GM15510 (cell line): ENCODE results near the gene SETD1A.

ENCODE experiments used
- POLR2A ChIP-seq: IDR thresholded peaks from 3 replicates; pipeline ENCODE4 v1.6.1; 2011; ENCODE audit warnings: borderline replicate concordance; ENCODE audit not compliant: insufficient read length; ENCODE audit errors: extremely low read depth

Gene SETD1A

GRCh38 chr16:30980023-30980371, 22.4 kb downstream of the SETD1A start:
- TF ChIP-seq POLR2A = no peak

GRCh38 chr16:30980434-30980833, 22.9 kb downstream of the SETD1A start:
- TF ChIP-seq POLR2A = no peak

- TF ChIP-seq POLR2A = no peak
Observed at GRCh38 chr16:30980959-30981358, 23.4 kb downstream of the SETD1A start.

- no peak for TF ChIP-seq POLR2A
Observed at GRCh38 chr16:30982548-30983288, 25.2 kb downstream of the SETD1A start.

DNA sequence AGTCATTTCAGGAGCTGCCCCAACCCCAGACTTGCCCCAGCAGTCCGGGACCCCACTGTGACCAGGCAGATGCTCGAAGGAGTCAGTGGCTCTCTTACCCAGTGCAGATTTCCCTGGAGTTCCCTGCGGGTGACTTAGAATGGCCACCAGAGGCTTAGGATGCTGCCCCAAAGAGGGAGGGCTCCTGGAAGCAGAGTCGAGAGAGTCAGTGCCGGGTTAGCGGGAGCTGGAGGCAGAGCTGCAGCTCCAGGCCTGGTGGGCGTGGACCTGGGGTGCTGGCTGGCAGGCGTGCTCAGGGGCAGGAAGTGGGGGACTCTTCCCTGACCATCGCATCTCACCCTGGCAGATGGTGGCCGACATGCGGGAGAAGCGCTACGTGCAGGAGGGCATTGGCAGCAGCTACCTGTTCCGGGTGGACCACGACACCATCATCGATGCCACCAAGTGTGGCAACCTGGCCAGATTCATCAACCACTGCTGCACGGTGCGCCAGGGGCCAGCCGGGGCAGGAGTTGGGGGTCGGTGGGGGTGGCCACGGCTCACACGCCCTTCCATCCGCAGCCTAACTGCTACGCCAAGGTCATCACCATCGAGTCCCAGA, 25.8 kb downstream of the SETD1A start:
- no peak for TF ChIP-seq POLR2A

DNA sequence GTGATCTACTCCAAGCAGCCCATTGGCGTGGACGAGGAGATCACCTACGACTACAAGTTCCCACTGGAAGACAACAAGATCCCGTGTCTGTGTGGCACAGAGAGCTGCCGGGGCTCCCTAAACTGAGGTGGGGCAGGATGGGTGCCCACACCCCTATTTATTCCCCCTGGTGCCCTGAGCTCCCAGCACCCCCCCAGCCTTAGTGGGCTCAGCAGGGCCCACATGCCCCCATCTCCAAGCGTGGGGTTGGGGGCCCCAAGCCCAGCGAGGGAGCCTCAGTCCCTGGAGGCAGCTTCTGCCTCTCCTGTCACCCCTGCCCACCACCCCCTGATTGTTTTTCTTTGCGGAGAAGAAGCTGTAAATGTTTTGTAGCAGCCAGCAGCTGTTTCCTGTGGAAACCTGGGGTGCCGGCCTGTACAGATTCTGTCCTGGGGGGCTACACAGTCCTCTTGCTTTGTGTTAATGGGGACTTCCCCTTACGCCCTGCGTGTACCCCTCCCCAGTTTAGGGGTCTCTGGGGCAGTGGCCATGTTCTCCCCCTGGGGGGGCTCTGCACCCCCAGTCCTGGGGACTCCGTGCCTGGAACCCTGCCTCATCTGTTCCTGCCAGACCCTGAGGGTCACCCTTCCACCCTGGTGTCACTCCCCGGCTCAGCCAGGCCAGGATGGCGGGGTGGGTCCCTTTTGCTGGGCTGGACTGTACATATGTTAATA, 26.5 kb downstream of the SETD1A start:
- TF ChIP-seq POLR2A = no peak

DNA sequence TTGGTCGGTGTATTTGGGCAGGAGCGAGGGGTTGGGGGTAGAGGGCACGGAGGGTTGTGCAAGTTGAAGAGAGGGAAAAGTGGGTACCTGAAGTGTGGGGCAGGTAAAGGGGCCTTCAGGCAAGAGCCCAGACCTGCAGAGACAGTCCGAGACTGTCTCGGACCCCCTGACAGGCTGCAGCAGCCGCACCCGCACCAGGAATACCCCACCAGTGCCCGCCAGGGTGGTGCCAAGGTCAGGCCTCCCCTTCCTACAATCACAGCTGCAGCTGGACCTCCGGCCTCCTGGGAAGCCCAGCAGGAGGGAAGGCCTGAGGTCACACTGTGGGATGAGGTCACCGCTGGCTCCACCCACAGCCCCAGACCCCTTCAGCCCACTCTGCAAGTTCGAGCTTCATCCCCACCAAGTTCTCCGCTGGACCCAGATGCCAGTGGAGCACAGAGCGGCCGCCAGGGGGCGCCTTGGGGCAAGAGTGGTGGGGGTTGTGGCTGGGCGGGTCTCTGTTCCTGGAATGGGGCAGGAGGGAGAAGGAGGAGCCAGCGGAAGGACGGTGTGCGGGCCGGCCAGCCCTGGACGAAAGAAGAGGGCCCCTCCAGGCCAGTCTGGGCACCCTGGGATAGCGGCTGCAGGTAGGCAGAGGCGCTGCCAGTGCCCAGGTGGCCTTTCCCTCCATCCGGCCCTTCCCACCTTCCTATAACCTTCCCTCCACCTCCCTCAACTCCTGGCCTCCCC, 27.3 kb downstream of the SETD1A start, which contains the start of gene HSD3B7:
HSD3B7 (plus strand) TSS at position 539 of the 732 bp plus-strand sequence. CDS start 452 bp downstream, outside the sequence.
- TF ChIP-seq POLR2A = no peak

GRCh38 chr16:30985401-30986128, 28.0 kb downstream of the SETD1A start:
- no peak for TF ChIP-seq POLR2A

GRCh38 chr16:30986129-30986991, 28.8 kb downstream of the SETD1A start:
- no peak for TF ChIP-seq POLR2A

DNA sequence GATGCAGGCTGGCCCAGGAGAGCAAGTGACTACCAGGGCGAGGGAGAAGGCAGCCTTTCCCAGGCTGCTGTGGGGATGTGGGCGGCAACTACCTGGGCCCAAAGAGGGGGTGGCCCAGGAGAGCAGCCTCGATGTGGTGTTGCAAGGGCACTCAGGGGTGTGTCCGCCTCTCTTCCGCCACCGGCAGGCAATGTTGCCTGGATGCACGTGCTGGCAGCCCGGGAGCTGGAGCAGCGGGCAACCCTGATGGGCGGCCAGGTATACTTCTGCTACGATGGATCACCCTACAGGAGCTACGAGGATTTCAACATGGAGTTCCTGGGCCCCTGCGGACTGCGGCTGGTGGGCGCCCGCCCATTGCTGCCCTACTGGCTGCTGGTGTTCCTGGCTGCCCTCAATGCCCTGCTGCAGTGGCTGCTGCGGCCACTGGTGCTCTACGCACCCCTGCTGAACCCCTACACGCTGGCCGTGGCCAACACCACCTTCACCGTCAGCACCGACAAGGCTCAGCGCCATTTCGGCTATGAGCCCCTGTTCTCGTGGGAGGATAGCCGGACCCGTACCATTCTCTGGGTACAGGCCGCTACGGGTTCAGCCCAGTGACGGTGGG, 30.1 kb downstream of the SETD1A start:
- no peak for TF ChIP-seq POLR2A

DNA sequence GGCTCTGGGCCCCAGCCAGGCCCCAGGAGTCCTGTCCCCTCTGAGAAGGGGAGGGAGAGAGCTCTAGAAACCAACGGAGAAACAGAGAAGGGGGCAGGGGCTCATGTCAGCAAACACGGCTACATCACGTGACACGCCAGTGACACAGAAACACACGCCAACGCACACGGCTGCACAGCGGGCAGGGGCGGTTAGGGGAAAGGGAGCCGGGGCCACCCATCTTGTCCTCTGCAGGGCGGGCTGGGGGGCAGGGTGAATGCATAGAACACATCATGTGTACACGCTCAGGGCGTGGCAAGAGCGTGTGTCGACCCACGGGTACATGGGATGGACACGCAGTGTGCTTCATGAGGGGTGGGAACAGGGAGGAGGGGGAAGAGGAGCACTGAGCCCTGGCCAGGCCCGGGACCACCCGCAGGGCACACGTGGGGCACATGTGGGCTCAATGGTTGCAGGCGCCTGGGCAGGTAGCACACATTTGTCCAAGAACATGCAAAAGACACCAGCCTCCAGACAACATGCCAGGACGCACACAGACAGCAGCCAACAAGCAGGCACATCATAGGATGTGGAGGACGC, 32.0 kb downstream of the SETD1A start:
- TF ChIP-seq POLR2A = no peak

DNA sequence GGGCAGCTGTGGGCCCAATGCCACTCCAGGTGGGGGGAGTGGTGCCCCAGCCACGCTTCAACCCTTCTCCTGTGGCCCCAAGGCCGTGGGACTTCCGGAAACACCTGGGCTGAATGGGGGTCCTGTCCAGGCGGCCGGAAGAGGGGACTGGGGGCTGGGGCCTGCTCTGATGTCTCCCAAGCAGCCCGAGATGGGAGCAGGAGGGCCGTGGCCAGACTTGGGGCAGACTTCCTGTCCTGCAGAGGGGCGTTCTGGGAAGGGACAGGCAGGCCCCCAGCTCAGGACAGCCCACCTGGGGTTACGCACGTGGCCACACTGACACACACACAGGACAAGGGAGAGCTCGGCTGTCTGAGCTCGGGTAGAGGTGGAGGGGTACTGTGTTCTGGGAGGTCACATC, 32.6 kb downstream of the SETD1A start:
- no peak for TF ChIP-seq POLR2A

GRCh38 chr16:30991052-30991451, 33.5 kb downstream of the SETD1A start:
- no peak for TF ChIP-seq POLR2A
